ENCODE data around the gene USP2.

Gene USP2

DNA sequence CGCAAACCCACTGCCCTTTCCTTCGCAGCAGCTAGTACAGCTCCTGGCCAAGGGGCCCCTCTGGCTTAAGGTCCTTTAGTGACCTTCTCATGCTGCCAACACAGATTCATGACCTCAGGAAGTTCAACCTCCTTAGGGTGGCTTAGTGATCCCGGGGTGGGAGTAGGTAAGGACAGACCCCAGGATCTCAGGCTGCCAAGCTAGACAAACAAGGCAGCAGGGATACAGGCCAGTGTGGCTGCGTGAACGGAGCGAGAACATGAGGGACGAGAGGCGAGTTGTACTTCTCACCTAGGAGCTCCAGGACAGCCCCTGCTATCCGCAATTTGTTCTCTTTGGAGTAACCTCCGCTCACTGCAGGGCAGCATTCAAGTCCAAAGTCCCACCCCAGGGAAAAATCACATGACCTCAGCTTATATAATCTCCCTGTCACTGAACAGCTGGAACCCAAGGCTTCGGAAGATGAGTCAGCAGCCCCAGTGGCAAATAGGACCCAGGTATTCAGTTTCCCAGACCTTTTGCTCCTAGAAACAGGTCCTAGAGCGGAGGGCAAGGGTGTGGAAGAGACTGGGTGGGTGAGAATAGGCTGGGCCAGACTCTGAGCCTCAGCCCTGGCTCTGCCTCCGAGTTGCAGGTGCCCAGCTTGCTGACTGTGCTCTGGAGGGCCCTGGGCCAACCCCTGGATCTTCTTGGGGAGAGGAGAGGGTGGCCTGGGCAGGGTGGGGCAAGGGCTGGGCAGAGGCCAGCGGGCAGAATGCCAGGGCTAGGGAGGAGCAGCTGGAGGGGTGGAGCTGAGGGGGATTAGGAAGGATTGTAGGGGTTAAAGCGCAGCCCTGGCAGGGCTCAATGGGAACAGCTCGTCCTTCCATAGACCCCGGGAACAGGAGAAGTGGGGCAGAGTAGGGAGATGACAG, 13.1 kb downstream of the USP2 start:
- Histone ChIP-seq H3K9me2 (replicated peaks; ENCODE audit: insufficient read depth, low read length) (no peaks in the 10 kb centered on the region), H3K9me3 (replicated peaks; ENCODE audit: insufficient read depth, low read length) (no peaks in the 10 kb centered on the region), H3K79me2 (ENCODE audit: low read length) (no peaks in the 10 kb centered on the region), H3K4me2 (ENCODE audit: low read depth, low read length) (no peak overlapping the region), H4K20me1 (ENCODE audit: insufficient read depth, low read length) (no peaks in the 10 kb centered on the region), H3K27ac (ENCODE audit: low read length) (no peak overlapping the region), H2AFZ (ENCODE audit: low read length) (no peak overlapping the region), H3K36me3 (replicated peaks; ENCODE audit: insufficient read depth, low read length) (no peaks in the 10 kb centered on the region), H3K9ac (ENCODE audit: low read length) (no peak overlapping the region), H3K27me3 (replicated peaks; ENCODE audit: insufficient read depth, low read length) (peaks cover 24% of the 10 kb centered on the region; the same call in 1 of the 2 replicates), H3F3A (ENCODE audit: insufficient read depth, low read length) (no peaks in the 10 kb centered on the region), H3K4me3 (ENCODE audit: low read length) (no peak overlapping the region), H3K4me1 (ENCODE audit: low read length) (peaks cover 10% of the 10 kb centered on the region; the same call in 1 of the 2 replicates)
- DNase-seq = no peak
- TF ChIP-seq EZH2 (optimal IDR thresholded peaks at IDR 0.05; ENCODE audit: low read depth, low read length) (no peak), EZH2phosphoT487 (IDR thresholded peaks at IDR 0.05; ENCODE audit: low read length) (no peak)
- TF ChIP-seq, protein P1, sequence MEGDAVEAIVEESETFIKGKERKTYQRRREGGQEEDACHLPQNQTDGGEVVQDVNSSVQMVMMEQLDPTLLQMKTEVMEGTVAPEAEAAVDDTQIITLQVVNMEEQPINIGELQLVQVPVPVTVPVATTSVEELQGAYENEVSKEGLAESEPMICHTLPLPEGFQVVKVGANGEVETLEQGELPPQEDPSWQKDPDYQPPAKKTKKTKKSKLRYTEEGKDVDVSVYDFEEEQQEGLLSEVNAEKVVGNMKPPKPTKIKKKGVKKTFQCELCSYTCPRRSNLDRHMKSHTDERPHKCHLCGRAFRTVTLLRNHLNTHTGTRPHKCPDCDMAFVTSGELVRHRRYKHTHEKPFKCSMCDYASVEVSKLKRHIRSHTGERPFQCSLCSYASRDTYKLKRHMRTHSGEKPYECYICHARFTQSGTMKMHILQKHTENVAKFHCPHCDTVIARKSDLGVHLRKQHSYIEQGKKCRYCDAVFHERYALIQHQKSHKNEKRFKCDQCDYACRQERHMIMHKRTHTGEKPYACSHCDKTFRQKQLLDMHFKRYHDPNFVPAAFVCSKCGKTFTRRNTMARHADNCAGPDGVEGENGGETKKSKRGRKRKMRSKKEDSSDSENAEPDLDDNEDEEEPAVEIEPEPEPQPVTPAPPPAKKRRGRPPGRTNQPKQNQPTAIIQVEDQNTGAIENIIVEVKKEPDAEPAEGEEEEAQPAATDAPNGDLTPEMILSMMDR (IDR thresholded peaks at IDR 0.05; ENCODE audit: low read length) = no peak

DNA sequence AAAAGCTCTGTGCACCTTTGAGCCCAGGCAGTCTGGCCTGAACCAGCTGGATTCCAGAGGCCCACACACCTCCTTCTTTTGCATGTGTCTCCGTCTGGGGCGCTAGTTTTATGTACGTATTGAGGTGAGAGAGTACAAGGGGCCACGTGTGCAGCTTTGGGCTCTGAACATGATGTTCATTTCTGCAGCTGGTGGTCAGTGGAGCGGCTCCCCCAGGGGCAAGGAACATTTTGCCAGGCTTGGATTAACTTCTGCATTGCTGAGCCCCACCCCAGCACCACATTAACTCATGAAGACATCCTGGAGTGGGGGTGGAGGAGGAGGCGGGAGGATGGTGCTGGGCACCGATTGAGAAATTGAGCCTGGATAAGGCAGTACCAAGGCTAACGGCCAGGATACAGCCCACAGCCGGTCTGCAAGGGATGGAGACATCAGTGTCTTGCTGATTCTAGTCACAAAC, 13.8 kb downstream of the USP2 start:
- peaks cover 10% of the 10 kb centered on the region; the same call in 1 of the 2 replicates for H3K4me1 ChIP-seq (ENCODE audit: low read length)
- H3F3A ChIP-seq (ENCODE audit: insufficient read depth, low read length) = no peaks in the 10 kb centered on the region
- no peaks in the 10 kb centered on the region for H3K79me2 ChIP-seq (ENCODE audit: low read length)
- H2AFZ ChIP-seq (ENCODE audit: low read length) = no peak overlapping the region
- no peaks in the 10 kb centered on the region for H3K9me2 ChIP-seq (replicated peaks; ENCODE audit: insufficient read depth, low read length)
- DNase-seq = no peak
- H3K4me2 ChIP-seq (ENCODE audit: low read depth, low read length) = no peak overlapping the region
- H4K20me1 ChIP-seq (ENCODE audit: insufficient read depth, low read length) = no peaks in the 10 kb centered on the region
- no peak for TF ChIP-seq EZH2phosphoT487 (IDR thresholded peaks at IDR 0.05; ENCODE audit: low read length)
- TF ChIP-seq, protein P1 (IDR thresholded peaks at IDR 0.05; ENCODE audit: low read length) = no peak
- H3K36me3 ChIP-seq (replicated peaks; ENCODE audit: insufficient read depth, low read length) = no peaks in the 10 kb centered on the region
- H3K27me3 ChIP-seq (replicated peaks; ENCODE audit: insufficient read depth, low read length) = peaks cover 31% of the 10 kb centered on the region
- no peaks in the 10 kb centered on the region for H3K9me3 ChIP-seq (replicated peaks; ENCODE audit: insufficient read depth, low read length)
- no peak overlapping the region for H3K27ac ChIP-seq (ENCODE audit: low read length)
- no peak overlapping the region for H3K9ac ChIP-seq (ENCODE audit: low read length)
- H3K4me3 ChIP-seq (ENCODE audit: low read length) = no peak overlapping the region

DNA sequence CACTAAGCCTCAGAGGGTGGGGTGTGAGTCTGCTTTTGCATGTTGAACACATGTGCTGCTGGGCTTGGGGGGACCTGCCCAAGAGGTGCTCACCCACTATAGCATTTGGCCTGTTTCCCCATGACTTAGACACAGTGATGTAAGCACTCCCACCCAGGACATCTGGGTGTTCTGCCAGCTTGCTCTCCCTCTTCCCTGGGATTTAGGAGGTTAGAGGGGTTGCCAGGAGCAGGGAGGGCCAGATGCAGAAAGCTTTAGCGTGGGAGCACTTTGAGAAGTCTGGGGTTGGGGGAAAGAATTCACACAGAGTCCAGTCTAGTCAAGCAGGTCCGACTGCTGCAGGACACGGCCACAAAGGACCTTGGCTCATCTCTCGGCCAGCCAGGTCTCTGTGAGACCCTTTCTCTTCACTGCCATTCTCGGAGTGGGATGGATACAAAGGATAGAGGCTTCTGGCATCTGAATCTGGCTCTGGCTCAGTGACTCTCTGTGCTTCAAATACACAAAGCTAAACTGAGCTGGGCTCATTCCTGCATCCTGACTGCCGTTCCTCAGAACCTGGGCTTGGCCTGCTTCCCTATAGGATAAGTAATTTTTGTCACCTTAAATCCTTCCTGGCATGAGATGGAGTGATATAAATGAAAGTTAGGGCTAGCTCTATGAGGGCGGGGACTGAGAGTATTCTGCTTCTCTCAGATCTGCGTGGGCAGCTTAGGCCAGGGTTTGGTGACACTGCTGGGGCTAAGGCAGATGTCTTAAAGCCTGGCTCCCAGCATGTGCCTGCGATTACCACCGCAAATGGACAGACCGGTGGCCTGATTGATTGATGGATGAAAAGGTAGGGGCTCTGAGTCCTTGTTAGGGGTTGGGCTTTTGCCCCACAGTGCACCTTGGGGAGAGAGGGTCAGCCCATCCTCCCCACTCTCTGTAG, 14.5 kb downstream of the USP2 start:
- no peak overlapping the region for H2AFZ ChIP-seq (ENCODE audit: low read length)
- no peak for DNase-seq
- no peaks in the 10 kb centered on the region for H4K20me1 ChIP-seq (ENCODE audit: insufficient read depth, low read length)
- TF ChIP-seq, protein P1 (IDR thresholded peaks at IDR 0.05; ENCODE audit: low read length) = no peak
- no peak for TF ChIP-seq EZH2phosphoT487 (IDR thresholded peaks at IDR 0.05; ENCODE audit: low read length)
- TF ChIP-seq EZH2 (optimal IDR thresholded peaks at IDR 0.05; ENCODE audit: low read depth, low read length) = no peak
- no peaks in the 10 kb centered on the region for H3K36me3 ChIP-seq (replicated peaks; ENCODE audit: insufficient read depth, low read length)
- no peak overlapping the region for H3K27ac ChIP-seq (ENCODE audit: low read length)
- H3K4me2 ChIP-seq (ENCODE audit: low read depth, low read length) = no peak overlapping the region
- no peaks in the 10 kb centered on the region for H3K9me2 ChIP-seq (replicated peaks; ENCODE audit: insufficient read depth, low read length)
- H3K9ac ChIP-seq (ENCODE audit: low read length) = no peak overlapping the region
- peaks cover 10% of the 10 kb centered on the region; the same call in 1 of the 2 replicates for H3K4me1 ChIP-seq (ENCODE audit: low read length)
- peaks cover 34% of the 10 kb centered on the region for H3K27me3 ChIP-seq (replicated peaks; ENCODE audit: insufficient read depth, low read length)
- H3K4me3 ChIP-seq (ENCODE audit: low read length) = no peak overlapping the region
- no peaks in the 10 kb centered on the region for H3K9me3 ChIP-seq (replicated peaks; ENCODE audit: insufficient read depth, low read length)
- no peaks in the 10 kb centered on the region for H3F3A ChIP-seq (ENCODE audit: insufficient read depth, low read length)
- H3K79me2 ChIP-seq (ENCODE audit: low read length) = no peaks in the 10 kb centered on the region
